GM19238 (cell line): ENCODE data around the gene RAD9A.

ENCODE experiments used
- DNase-seq: peaks from one replicate; pipeline ENCODE4 v3.0.0; 2011; ENCODE audit warnings: low spot score; ENCODE audit not compliant: insufficient read length

The RAD9A gene

GRCh38 chr11:67438158-67438902 lies 46.5 kb downstream of the RAD9A start:
- DNase-seq: no peak

- no peak for DNase-seq
These were observed 47.8 kb downstream of the RAD9A start for GRCh38 chr11:67439321-67440228.

GRCh38 chr11:67440229-67441097 lies 48.7 kb downstream of the RAD9A start:
- no peak for DNase-seq

- DNase-seq: no peak
These were observed 49.3 kb downstream of the RAD9A start for GRCh38 chr11:67441098-67441563.

GRCh38 chr11:67441731-67442351 lies 50.1 kb downstream of the RAD9A start:
- DNase-seq: no peak

GRCh38 chr11:67442504-67443404 lies 51.0 kb downstream of the RAD9A start:
- DNase-seq: no peak

- no peak for DNase-seq
These were observed 53.7 kb downstream of the RAD9A start for GRCh38 chr11:67445515-67445914.
